HepG2 (cell line): ENCODE data around the gene EMC9. TPM values are rescaled to one million over a fixed set of nuclear protein-coding genes. Genes with fewer than 3 reads are reported as not detected.

Source experiments
- ATM ChIP-seq: fragments of 450-650 bp; IDR thresholded peaks from 2 replicates; pipeline ENCODE4 v1.7.1; 2017; ENCODE audit warnings: mild to moderate bottlenecking, borderline replicate concordance
- BCL6 ChIP-seq: IDR thresholded peaks from 2 replicates; pipeline ENCODE4 v1.6.1; 2016; ENCODE audit warnings: missing genetic modification reagents, missing compliant biosample characterization
- CCDC6 ChIP-seq: sonication (generic); formaldehyde crosslinking; IDR thresholded peaks from 2 replicates; pipeline ENCODE4 v1.8.1; 2022; ENCODE audit warnings: mild to moderate bottlenecking, missing genetic modification reagents, moderate library complexity
- CREB3 ChIP-seq: sonication (generic); formaldehyde crosslinking; IDR thresholded peaks from 2 replicates; pipeline ENCODE4 v1.5.0; 2020; ENCODE audit warnings: missing genetic modification reagents
- GABPA ChIP-seq, 2 experiments: IDR thresholded peaks; 2 replicates each; pipeline ENCODE4 v1.6.1; 2011 to 2016; ENCODE audit warnings: low read depth in 2 of 2, low read length in 1 of 2, missing biosample characterization in 1 of 2, missing genetic modification characterization in 1 of 2
- GTF2F1 ChIP-seq: fragments of 150-350 bp; IDR thresholded peaks from 2 replicates; pipeline ENCODE4 v1.6.1; 2014; ENCODE audit warnings: low read length
- HCFC1 ChIP-seq: fragments of 150-350 bp; IDR thresholded peaks from 2 replicates; pipeline ENCODE4 v1.6.1; 2014; ENCODE audit warnings: low read depth, low read length
- HDAC6 ChIP-seq: fragments of 200-600 bp; sonication (generic); IDR thresholded peaks from 2 replicates; pipeline ENCODE4 v1.7.0; 2017; ENCODE audit warnings: mild to moderate bottlenecking, antibody characterized with exemption, low read length, low read depth
- POLR2AphosphoS2 ChIP-seq: IDR thresholded peaks from 2 replicates; pipeline ENCODE4 v1.6.1; 2011; ENCODE audit warnings: low read depth, low read length, improper control_type of control experiment
- REL ChIP-seq: sonication (generic); formaldehyde crosslinking; conservative IDR thresholded peaks from 2 replicates; pipeline ENCODE4 v1.8.0; 2022; ENCODE audit warnings: mild to moderate bottlenecking, missing genetic modification reagents, moderate library complexity
- RERE ChIP-seq: IDR thresholded peaks from 2 replicates; pipeline ENCODE4 v1.6.1; 2016; ENCODE audit warnings: low read depth, missing genetic modification reagents, missing compliant biosample characterization
- TBL1XR1 ChIP-seq: fragments of 150-350 bp; IDR thresholded peaks from 2 replicates; pipeline ENCODE4 v1.6.1; 2014; ENCODE audit warnings: borderline replicate concordance, low read length; ENCODE audit not compliant: partially characterized antibody
- TBP ChIP-seq: sonication (generic); formaldehyde crosslinking; IDR thresholded peaks from 2 replicates; pipeline ENCODE4 v1.5.0; 2020; ENCODE audit warnings: missing genetic modification reagents
- TCF12 ChIP-seq, 2 experiments: fragments of 450-650 bp in 1 of 2; sonication (generic) in 1 of 2; formaldehyde crosslinking in 1 of 2; IDR thresholded peaks; 2 replicates each; pipeline versions ENCODE4 v1.6.1 to v1.8.0; 2017 to 2022; ENCODE audit warnings: antibody characterized with exemption in 1 of 2, mild to moderate bottlenecking in 1 of 2, missing genetic modification reagents in 1 of 2, moderate library complexity in 1 of 2
- TEF ChIP-seq: sonication (generic); formaldehyde crosslinking; IDR thresholded peaks from 2 replicates; pipeline ENCODE4 v1.5.0; 2020; ENCODE audit warnings: missing genetic modification reagents
- THAP8 ChIP-seq: sonication (generic); formaldehyde crosslinking; IDR thresholded peaks from 2 replicates; pipeline ENCODE4 v1.5.1; 2020; ENCODE audit warnings: missing genetic modification reagents, mild to moderate bottlenecking, borderline replicate concordance
- ZBTB14 ChIP-seq: sonication (generic); formaldehyde crosslinking; IDR thresholded peaks from 2 replicates; pipeline ENCODE4 v1.4.0; 2020; ENCODE audit warnings: missing genetic modification reagents
- ZNF232 ChIP-seq: sonication (generic); formaldehyde crosslinking; IDR thresholded peaks from 2 replicates; pipeline ENCODE4 v1.4.0; 2020; ENCODE audit warnings: missing genetic modification reagents, borderline replicate concordance
- ZNF235 ChIP-seq: sonication (generic); formaldehyde crosslinking; IDR thresholded peaks from 2 replicates; pipeline ENCODE4 v1.8.1; 2023; ENCODE audit warnings: mild to moderate bottlenecking, missing genetic modification reagents, borderline replicate concordance
- ZNF441 ChIP-seq: sonication (generic); formaldehyde crosslinking; IDR thresholded peaks from 2 replicates; pipeline ENCODE4 v1.7.0; 2021; ENCODE audit warnings: missing genetic modification reagents, borderline replicate concordance
- polyA plus RNA-seq, 8 experiments: library from polyadenylated mRNA; depleted of rRNA in 3 of 8; stranded (reverse) in 7 of 8; unstranded in 1 of 8; fragments of >200 nt; fragmentation: Illumina TruSeq in 4 of 8; extraction: Trizol in 4 of 8; gene quantifications; 2 replicates each; pipeline versions ENCODE4 v1.2.1 to v1.2.3, GENCODE V29; 2011 to 2016; ENCODE audit warnings: low read depth in 4 of 8, missing spikeins in 1 of 8, mixed read lengths in 1 of 8; ENCODE audit not compliant: insufficient read depth in 1 of 8
- total RNA-seq, 5 experiments: library from RNA; depleted of rRNA; stranded (reverse); fragments of >200 nt; fragmentation: Illumina TruSeq; extraction: Trizol; gene quantifications; 2 replicates each; pipeline ENCODE4 v1.2.3, GENCODE V29; 2016; ENCODE audit warnings: low read depth in 1 of 5

Gene EMC9
- total and polyA plus RNA-seq, 2 of the 13 experiments (the other 11 are each of a cell fraction or from before 2014, with no cell fraction given) = 60.5 to 78.7 TPM

- peak; percentile 86 for TF ChIP-seq GTF2F1
- TF ChIP-seq HCFC1 = peak; percentile 96
- TF ChIP-seq REL = no peak
- TF ChIP-seq ZNF441 (CRISPR knock-in tag) = peak; percentile 86
- TF ChIP-seq TBL1XR1 = peak; percentile 96
- TF ChIP-seq GABPA (IDR thresholded peaks at IDR 0.05; ENCODE audit: low read depth, low read length) = no peak
- no peak for TF ChIP-seq GABPA (CRISPR knock-in tag; IDR thresholded peaks at IDR 0.05; ENCODE audit: low read depth)
- TF ChIP-seq RERE = no peak; the same call in none of the 2 replicates
- TF ChIP-seq ZNF235 (CRISPR knock-in tag) = peak; percentile 99; the same call in 1 of the 2 replicates
- TF ChIP-seq CREB3 = peak; percentile 97
- TF ChIP-seq ATM = no peak
- peak; percentile 82 for TF ChIP-seq TEF (CRISPR knock-in tag)
- no peak for TF ChIP-seq HDAC6
- TF ChIP-seq TBP (CRISPR knock-in tag) = 0 out of 2 replicates have a peak, but pooled peaks have one; percentile 85
- peak; percentile 83 for TF ChIP-seq BCL6 (CRISPR knock-in tag)
- peak; percentile 70 for TF ChIP-seq ZBTB14 (CRISPR knock-in tag)
- no peak for TF ChIP-seq CCDC6 (CRISPR knock-in tag)
- TF ChIP-seq TCF12 (IDR thresholded peaks at IDR 0.05) = no peak
- TF ChIP-seq TCF12 (CRISPR knock-in tag; IDR thresholded peaks at IDR 0.05) = peak; percentile 99
- peak; percentile 99; the same call in 1 of the 2 replicates for TF ChIP-seq THAP8 (CRISPR knock-in tag)
- TF ChIP-seq ZNF232 = peak; percentile 93
- peak; percentile 78 for TF ChIP-seq POLR2AphosphoS2
Observed at GRCh38 chr14:24188251-24189058, 47.1 kb upstream of the EMC9 start, which contains the start of gene IPO4 (continued).
